Activated T-helper 2 cell treated with anti-CD3 and anti-CD28 coated beads, Interferon-gamma antibody, Interleukin-2, Interleukin-4, amounts not matched to agents 10 μg/mL and 5 μg/mL and 100 μg/mL, durations not matched to agents 14 hours and 24 hours and 36 hours (primary cell): Measurements from ENCODE around the gene BDKRB2. TPM values are rescaled to one million over a fixed set of nuclear protein-coding genes. Genes with fewer than 3 reads are reported as not detected.

Source experiments
- DNase-seq: peaks from one replicate; pipeline ENCODE4 v3.0.0; 2021; ENCODE audit warnings: low spot score
- H3K27ac Mint-ChIP-seq: one replicate; pipeline ENCODE4 v1.8.0; 2021; ENCODE audit warnings: mixed read lengths
- H3K27me3 Mint-ChIP-seq: one replicate; pipeline ENCODE4 v1.8.0; 2021; ENCODE audit warnings: low read depth, mixed read lengths
- H3K36me3 Mint-ChIP-seq: one replicate; pipeline ENCODE4 v1.8.0; 2021; ENCODE audit warnings: low read depth, mixed read lengths
- H3K4me1 Mint-ChIP-seq: one replicate; pipeline ENCODE4 v1.8.0; 2021; ENCODE audit warnings: low read depth, mixed read lengths
- H3K4me3 Mint-ChIP-seq: one replicate; pipeline ENCODE4 v1.8.0; 2021; ENCODE audit warnings: low read depth, mild to moderate bottlenecking, moderate library complexity, mixed read lengths
- H3K9me3 Mint-ChIP-seq: one replicate; pipeline ENCODE4 v1.8.0; 2021; ENCODE audit warnings: mixed read lengths
- intact Hi-C: fragments of 100-400 bp; cut with micrococcal nuclease; formaldehyde crosslinking; loops from one replicate; pipeline ENCODE4 v1.15.1; 2023
- total RNA-seq: library from RNA; stranded (reverse); gene quantifications from 2 replicates; pipeline ENCODE4 v1.2.3, GENCODE V29; 2022

Gene BDKRB2
- total RNA-seq, 1 donor from 2014 or later = not detected

- H3K4me1 Mint-ChIP-seq = no peaks in the 10 kb centered on the region
- DNase-seq = no peak
- no peak overlapping the region for H3K27ac Mint-ChIP-seq
- intact Hi-C loops = no loop called here
- H3K4me3 Mint-ChIP-seq = no peak overlapping the region
- peaks cover 6% of the 10 kb centered on the region for H3K27me3 Mint-ChIP-seq
- H3K9me3 Mint-ChIP-seq = no peaks in the 10 kb centered on the region
- H3K36me3 Mint-ChIP-seq = no peaks in the 10 kb centered on the region
Observed at GRCh38 chr14:96197163-96197852, 7.3 kb upstream of the BDKRB2 start.

GRCh38 chr14:96197969-96198368 lies 6.7 kb upstream of the BDKRB2 start:
- H3K27ac Mint-ChIP-seq = no peak overlapping the region
- intact Hi-C loops = no loop called here
- H3K36me3 Mint-ChIP-seq = no peaks in the 10 kb centered on the region
- no peaks in the 10 kb centered on the region for H3K9me3 Mint-ChIP-seq
- H3K27me3 Mint-ChIP-seq = peaks cover 5% of the 10 kb centered on the region
- H3K4me3 Mint-ChIP-seq = no peak overlapping the region
- no peak for DNase-seq
- no peaks in the 10 kb centered on the region for H3K4me1 Mint-ChIP-seq

- Mint-ChIP-seq H3K4me3 (no peak overlapping the region), H3K27me3 (peaks cover 9% of the 10 kb centered on the region), H3K4me1 (no peaks in the 10 kb centered on the region), H3K36me3 (no peaks in the 10 kb centered on the region), H3K27ac (no peak overlapping the region), H3K9me3 (no peaks in the 10 kb centered on the region)
- intact Hi-C loops = no loop called here
- no peak for DNase-seq
Observed at GRCh38 chr14:96198430-96199130, 6.1 kb upstream of the BDKRB2 start.

- H3K9me3 Mint-ChIP-seq = no peaks in the 10 kb centered on the region
- H3K27me3 Mint-ChIP-seq = peaks cover 18% of the 10 kb centered on the region
- intact Hi-C loops = no loop called here
- H3K4me1 Mint-ChIP-seq = peaks cover 4% of the 10 kb centered on the region
- no peak overlapping the region for H3K27ac Mint-ChIP-seq
- no peak overlapping the region for H3K4me3 Mint-ChIP-seq
- DNase-seq = no peak
- H3K36me3 Mint-ChIP-seq = no peaks in the 10 kb centered on the region
Observed at GRCh38 chr14:96201157-96201556, 3.5 kb upstream of the BDKRB2 start.

- Mint-ChIP-seq H3K27me3 (peaks cover 18% of the 10 kb centered on the region), H3K27ac (no peak overlapping the region)
Observed at GRCh38 chr14:96201965-96202364, 2.7 kb upstream of the BDKRB2 start.

GRCh38 chr14:96202441-96203094 lies 2.1 kb upstream of the BDKRB2 start:
- intact Hi-C loops = no loop called here
- Mint-ChIP-seq H3K27me3 (peaks cover 18% of the 10 kb centered on the region), H3K4me1 (peaks cover 4% of the 10 kb centered on the region), H3K9me3 (no peaks in the 10 kb centered on the region), H3K4me3 (no peak overlapping the region), H3K36me3 (no peaks in the 10 kb centered on the region), H3K27ac (no peak overlapping the region)
- no peak for DNase-seq

More at GRCh38 chr14:96201965-96202364, 2.7 kb upstream of the BDKRB2 start:
- intact Hi-C loops = no loop called here
- no peaks in the 10 kb centered on the region for H3K9me3 Mint-ChIP-seq
- no peak for DNase-seq
- no peak overlapping the region for H3K4me3 Mint-ChIP-seq
- no peaks in the 10 kb centered on the region for H3K36me3 Mint-ChIP-seq
- peaks cover 4% of the 10 kb centered on the region for H3K4me1 Mint-ChIP-seq

GRCh38 chr14:96203116-96203515 lies 1.5 kb upstream of the BDKRB2 start:
- intact Hi-C loops = no loop called here
- Mint-ChIP-seq H3K4me1 (peaks cover 4% of the 10 kb centered on the region), H3K27me3 (peaks cover 18% of the 10 kb centered on the region), H3K27ac (no peak overlapping the region), H3K4me3 (no peak overlapping the region), H3K36me3 (no peaks in the 10 kb centered on the region), H3K9me3 (no peaks in the 10 kb centered on the region)
- no peak for DNase-seq

GRCh38 chr14:96203635-96204034 lies 1.0 kb upstream of the BDKRB2 start:
- no peak for DNase-seq
- Mint-ChIP-seq H3K36me3 (no peaks in the 10 kb centered on the region), H3K9me3 (no peaks in the 10 kb centered on the region), H3K4me3 (no peak overlapping the region), H3K27me3 (peaks cover 18% of the 10 kb centered on the region), H3K27ac (no peak overlapping the region), H3K4me1 (peaks cover 4% of the 10 kb centered on the region)
- intact Hi-C loops = no loop called here

- Mint-ChIP-seq H3K9me3 (no peaks in the 10 kb centered on the region), H3K36me3 (no peaks in the 10 kb centered on the region), H3K4me3 (no peak overlapping the region), H3K27me3 (peaks cover 18% of the 10 kb centered on the region), H3K4me1 (peaks cover 4% of the 10 kb centered on the region), H3K27ac (no peak overlapping the region)
- DNase-seq = no peak
- intact Hi-C loops = no loop called here
Observed at GRCh38 chr14:96205059-96205977, 679 bp downstream of the BDKRB2 start.

GRCh38 chr14:96205978-96206360 lies 1.3 kb downstream of the BDKRB2 start:
- H3K4me1 Mint-ChIP-seq = peaks cover 4% of the 10 kb centered on the region
- no peak overlapping the region for H3K27ac Mint-ChIP-seq
- DNase-seq = no peak
- no peaks in the 10 kb centered on the region for H3K9me3 Mint-ChIP-seq
- no peak overlapping the region for H3K4me3 Mint-ChIP-seq
- H3K36me3 Mint-ChIP-seq = no peaks in the 10 kb centered on the region
- intact Hi-C loops = no loop called here
- peaks cover 18% of the 10 kb centered on the region for H3K27me3 Mint-ChIP-seq

- no peaks in the 10 kb centered on the region for H3K9me3 Mint-ChIP-seq
- no peak overlapping the region for H3K4me3 Mint-ChIP-seq
- peaks cover 4% of the 10 kb centered on the region for H3K4me1 Mint-ChIP-seq
- no peak overlapping the region for H3K27ac Mint-ChIP-seq
- H3K36me3 Mint-ChIP-seq = no peaks in the 10 kb centered on the region
- DNase-seq = no peak
- intact Hi-C loops = no loop called here
- H3K27me3 Mint-ChIP-seq = peaks cover 18% of the 10 kb centered on the region
Observed at GRCh38 chr14:96206461-96206860, 1.8 kb downstream of the BDKRB2 start.

GRCh38 chr14:96207686-96208085 lies 3.0 kb downstream of the BDKRB2 start:
- Mint-ChIP-seq H3K27me3 (peaks cover 14% of the 10 kb centered on the region), H3K36me3 (no peaks in the 10 kb centered on the region), H3K27ac (no peak overlapping the region), H3K4me3 (no peak overlapping the region), H3K9me3 (peaks cover 10% of the 10 kb centered on the region), H3K4me1 (peaks cover 4% of the 10 kb centered on the region)
- intact Hi-C loops = no loop called here
- no peak for DNase-seq
